DOHH2 (cell line): ENCODE results near the gene FNBP1L.

Experiments
- CTCF ChIP-seq: fragments of 200-600 bp; sonication (generic); IDR thresholded peaks from one replicate; pipeline ENCODE4 v1.5.1; 2014; ENCODE audit warnings: antibody characterized with exemption, mild to moderate bottlenecking, low read depth, low read length; ENCODE audit not compliant: poor library complexity, severe bottlenecking
- EZH2phosphoT487 ChIP-seq: fragments of 200-600 bp; sonication (generic); IDR thresholded peaks from 2 replicates; pipeline ENCODE4 v1.6.1; 2017; ENCODE audit warnings: borderline replicate concordance, mild to moderate bottlenecking, antibody characterized with exemption, low read length, moderate library complexity, mixed read lengths

GRCh38 chr1:93490357-93490756 lies 42.4 kb downstream of the FNBP1L start:
- no peak for TF ChIP-seq CTCF
- no peak for TF ChIP-seq EZH2phosphoT487
